ENCODE data around the gene MAD2L1BP. TPM values are rescaled to one million over a fixed set of nuclear protein-coding genes. Genes with fewer than 3 reads are reported as not detected.
"Not testable (repeated sequence)": the region's sequence is repeated elsewhere in the genome, so short reads cannot be mapped to it uniquely, and the experiment has no call there.

MAD2L1BP gene
- total and polyA plus RNA-seq, 9 donors: 17.4 to 23.6 (median 19.4) TPM

DNA sequence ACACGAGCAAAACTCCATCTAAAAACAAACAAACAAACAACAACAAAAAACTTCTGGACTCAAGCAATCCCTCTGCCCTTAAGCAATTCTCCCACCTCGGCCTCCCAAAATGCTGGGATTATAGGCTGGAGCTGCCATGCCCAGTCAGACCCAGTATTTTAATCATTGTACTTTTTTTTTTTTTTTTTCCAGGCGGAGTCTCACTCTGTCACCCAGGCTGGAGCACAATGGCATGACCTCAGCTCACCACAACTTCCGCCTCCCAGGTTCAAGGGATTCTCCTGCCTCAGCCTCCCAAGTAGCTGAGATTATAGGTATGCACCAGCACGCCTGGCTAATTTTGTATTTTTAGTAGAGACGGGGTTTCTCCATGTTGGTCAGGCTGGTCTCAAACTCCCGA is 2.6 kb upstream of the MAD2L1BP start:
- DNase-seq; H3K27ac ChIP-seq (ENCODE audit: low read length); H3K36me3 ChIP-seq (ENCODE audit: control insufficient read depth, insufficient read depth, low read length); H3K27me3 ChIP-seq (ENCODE audit: control insufficient read depth, insufficient read depth, low read length); H3K9me3 ChIP-seq (replicated peaks; ENCODE audit: control insufficient read depth, low read depth, low read length); H3K4me3 ChIP-seq (ENCODE audit: low read length): not testable (repeated sequence)
- 80% methylated on average over 3 of the region's 7 CpGs for WGBS (ENCODE audit: insufficient coverage)
- H3K4me1 ChIP-seq (ENCODE audit: control insufficient read depth, insufficient read depth, low read length): peaks cover 35% of the 10 kb centered on the region

DNA sequence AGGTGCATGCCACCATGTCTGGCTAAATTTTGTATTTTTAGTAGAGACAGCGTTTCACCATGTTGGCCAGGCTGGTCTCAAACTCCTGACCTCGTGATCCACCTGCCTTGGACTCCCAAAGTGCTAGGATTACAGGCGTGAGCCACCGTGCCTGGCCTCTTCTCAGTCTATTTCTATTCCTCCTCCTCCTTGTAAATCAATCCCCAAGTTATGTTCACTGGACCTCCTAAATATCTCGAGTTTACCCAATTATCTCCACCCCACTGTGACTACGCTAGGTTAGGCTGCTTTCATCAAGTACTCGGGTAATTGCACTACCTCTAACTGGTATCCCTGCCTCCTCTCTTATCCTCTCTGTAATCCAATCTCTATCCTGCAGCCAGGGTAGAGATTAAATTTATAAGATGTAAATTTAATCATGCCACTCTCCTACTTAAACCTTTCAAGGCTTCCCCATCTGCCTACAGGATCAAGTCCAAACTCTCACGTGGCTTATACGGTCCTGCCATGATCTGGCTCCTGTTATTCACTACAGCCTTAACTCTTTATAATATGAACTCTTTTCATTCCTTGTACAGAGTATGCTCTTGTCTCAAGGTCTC is 837 bp upstream of the MAD2L1BP start:
- no peak overlapping the region for H3K27ac ChIP-seq (ENCODE audit: low read length)
- H3K4me1 ChIP-seq (ENCODE audit: control insufficient read depth, insufficient read depth, low read length): peaks cover 26% of the 10 kb centered on the region
- peaks cover 14% of the 10 kb centered on the region for H3K36me3 ChIP-seq (ENCODE audit: control insufficient read depth, insufficient read depth, low read length)
- WGBS (ENCODE audit: insufficient coverage): 62% methylated on average over 8 of the region's 9 CpGs
- H3K4me3 ChIP-seq (ENCODE audit: low read length): no peak overlapping the region
- no peaks in the 10 kb centered on the region for H3K27me3 ChIP-seq (ENCODE audit: control insufficient read depth, insufficient read depth, low read length)
- DNase-seq: no peak
- no peaks in the 10 kb centered on the region for H3K9me3 ChIP-seq (replicated peaks; ENCODE audit: control insufficient read depth, low read depth, low read length)

DNA sequence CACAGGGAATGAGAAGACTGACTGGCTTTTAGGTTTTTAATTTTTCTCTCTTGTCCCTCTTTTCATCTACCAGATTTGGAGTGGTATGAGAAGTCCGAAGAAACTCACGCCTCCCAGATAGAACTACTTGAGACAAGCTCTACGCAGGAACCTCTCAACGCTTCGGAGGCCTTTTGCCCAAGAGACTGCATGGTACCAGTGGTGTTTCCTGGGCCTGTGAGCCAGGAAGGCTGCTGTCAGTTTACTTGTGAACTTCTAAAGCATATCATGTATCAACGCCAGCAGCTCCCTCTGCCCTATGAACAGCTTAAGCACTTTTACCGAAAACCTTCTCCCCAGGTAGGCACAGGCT is 644 bp downstream of the MAD2L1BP start:
- Histone ChIP-seq H3K36me3 (ENCODE audit: control insufficient read depth, insufficient read depth, low read length) (peaks cover 24% of the 10 kb centered on the region), H3K9me3 (replicated peaks; ENCODE audit: control insufficient read depth, low read depth, low read length) (no peaks in the 10 kb centered on the region), H3K27me3 (ENCODE audit: control insufficient read depth, insufficient read depth, low read length) (no peaks in the 10 kb centered on the region), H3K27ac (ENCODE audit: low read length) (peak overlapping the region; percentile 87), H3K4me3 (ENCODE audit: low read length) (peak overlapping the region; percentile 86), H3K4me1 (ENCODE audit: control insufficient read depth, insufficient read depth, low read length) (peaks cover 16% of the 10 kb centered on the region)
- no CpG with 5 or more reads among the region's 7 CpGs for WGBS (ENCODE audit: insufficient coverage)
- DNase-seq: no peak

DNA sequence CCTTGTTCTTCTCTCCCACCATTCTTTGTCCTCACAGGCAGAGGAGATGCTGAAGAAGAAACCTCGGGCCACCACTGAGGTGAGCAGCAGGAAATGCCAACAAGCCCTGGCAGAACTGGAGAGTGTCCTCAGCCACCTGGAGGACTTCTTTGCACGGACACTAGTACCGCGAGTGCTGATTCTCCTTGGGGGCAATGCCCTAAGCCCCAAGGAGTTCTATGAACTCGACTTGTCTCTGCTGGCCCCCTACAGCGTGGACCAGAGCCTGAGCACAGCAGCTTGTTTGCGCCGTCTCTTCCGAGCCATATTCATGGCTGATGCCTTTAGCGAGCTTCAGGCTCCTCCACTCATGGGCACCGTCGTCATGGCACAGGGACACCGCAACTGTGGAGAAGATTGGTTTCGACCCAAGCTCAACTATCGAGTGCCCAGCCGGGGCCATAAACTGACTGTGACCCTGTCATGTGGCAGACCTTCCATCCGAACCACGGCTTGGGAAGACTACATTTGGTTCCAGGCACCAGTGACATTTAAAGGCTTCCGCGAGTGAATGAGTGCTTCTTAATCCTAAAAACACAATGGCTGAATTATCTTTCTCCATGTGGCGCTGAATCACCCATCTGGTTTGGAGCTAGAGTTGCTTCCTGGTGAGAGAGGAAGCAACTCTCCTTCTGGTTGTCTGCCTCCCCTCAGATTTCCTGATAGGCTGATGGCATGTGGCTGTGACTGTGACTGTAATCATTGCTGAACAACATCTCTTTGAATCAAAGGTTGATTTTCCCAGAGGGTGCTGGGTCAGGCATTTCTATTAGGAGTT is 4.6 kb downstream of the MAD2L1BP start:
- WGBS (ENCODE audit: insufficient coverage): 95% methylated on average over 18 of the region's 21 CpGs
- Histone ChIP-seq H3K36me3 (ENCODE audit: control insufficient read depth, insufficient read depth, low read length) (peaks cover 37% of the 10 kb centered on the region), H3K4me1 (ENCODE audit: control insufficient read depth, insufficient read depth, low read length) (peaks cover 13% of the 10 kb centered on the region), H3K27ac (ENCODE audit: low read length) (no peak overlapping the region), H3K4me3 (ENCODE audit: low read length) (no peak overlapping the region), H3K27me3 (ENCODE audit: control insufficient read depth, insufficient read depth, low read length) (no peaks in the 10 kb centered on the region), H3K9me3 (replicated peaks; ENCODE audit: control insufficient read depth, low read depth, low read length) (no peaks in the 10 kb centered on the region)
- no peak for DNase-seq

DNA sequence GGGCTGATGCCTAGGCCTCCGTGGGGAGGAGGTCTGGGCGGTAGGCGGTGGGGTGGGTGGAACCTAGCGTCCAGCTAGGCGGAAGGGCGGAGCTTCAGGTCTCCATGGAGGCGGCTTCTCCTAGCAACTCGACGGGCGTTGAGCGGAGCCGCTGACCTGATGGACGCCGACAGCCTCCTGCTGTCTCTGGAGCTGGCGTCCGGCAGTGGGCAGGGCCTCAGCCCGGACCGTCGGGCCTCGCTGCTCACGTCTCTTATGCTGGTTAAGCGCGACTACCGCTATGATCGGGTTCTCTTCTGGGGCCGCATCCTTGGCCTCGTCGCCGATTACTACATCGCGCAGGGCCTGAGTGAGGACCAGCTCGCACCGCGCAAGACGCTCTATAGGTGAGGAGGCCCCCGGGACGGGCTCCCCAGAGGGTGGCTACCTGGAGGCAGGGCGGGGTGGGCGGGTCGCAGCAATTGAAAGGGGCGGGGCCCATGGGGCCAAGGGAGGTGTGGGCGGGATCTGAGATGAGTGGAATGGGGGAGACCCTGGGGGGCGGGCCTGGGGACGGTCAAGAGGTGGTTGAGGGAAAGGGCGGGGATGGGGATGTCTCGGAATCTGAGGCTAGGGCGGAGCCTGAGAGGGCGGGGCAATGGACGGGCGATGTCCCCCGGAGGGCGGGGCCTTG is 9.4 kb downstream of the MAD2L1BP start, which contains the start of gene RSPH9:
Gene RSPH9 (plus strand): TSS at position 97 of the 673 bp plus-strand sequence. CDS start 63 bp downstream, at position 160.
- Histone ChIP-seq H3K9me3 (replicated peaks; ENCODE audit: control insufficient read depth, low read depth, low read length) (no peaks in the 10 kb centered on the region), H3K4me1 (ENCODE audit: control insufficient read depth, insufficient read depth, low read length) (peaks cover 4% of the 10 kb centered on the region), H3K27ac (ENCODE audit: low read length) (peak within 1 kb of the TSS; percentile 74), H3K4me3 (ENCODE audit: low read length) (peak within 1 kb of the TSS; percentile 52), H3K36me3 (ENCODE audit: control insufficient read depth, insufficient read depth, low read length) (peaks cover 20% of the 10 kb centered on the region), H3K27me3 (ENCODE audit: control insufficient read depth, insufficient read depth, low read length) (no peaks in the 10 kb centered on the region)
- peak; percentile 88 for DNase-seq
- WGBS (ENCODE audit: insufficient coverage): 1% methylated on average over 50 of the region's 52 CpGs

DNA sequence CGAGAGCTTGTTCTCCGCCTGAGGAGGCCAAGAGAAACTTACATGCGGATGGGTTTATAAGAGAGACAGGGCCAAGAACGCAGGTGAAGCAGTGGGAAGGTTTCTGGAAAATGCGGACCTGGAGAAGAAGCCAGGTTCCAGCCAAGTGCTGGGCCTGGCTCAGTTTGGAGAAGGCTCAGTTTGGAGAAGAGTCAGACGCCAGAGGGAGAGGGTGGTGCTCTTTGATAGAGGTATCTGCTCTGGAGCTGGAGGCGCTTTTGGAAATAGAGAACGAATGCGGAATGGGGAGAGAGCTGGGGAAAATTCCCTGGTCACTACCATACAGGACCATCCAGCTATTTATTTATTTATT is 9.9 kb downstream of the MAD2L1BP start:
- WGBS (ENCODE audit: insufficient coverage): 3% methylated on average over 6 of the region's 9 CpGs
- DNase-seq: no peak
- Histone ChIP-seq H3K4me3 (ENCODE audit: low read length) (peak overlapping the region; percentile 52), H3K36me3 (ENCODE audit: control insufficient read depth, insufficient read depth, low read length) (peaks cover 15% of the 10 kb centered on the region), H3K9me3 (replicated peaks; ENCODE audit: control insufficient read depth, low read depth, low read length) (no peaks in the 10 kb centered on the region), H3K27me3 (ENCODE audit: control insufficient read depth, insufficient read depth, low read length) (no peaks in the 10 kb centered on the region), H3K4me1 (ENCODE audit: control insufficient read depth, insufficient read depth, low read length) (peaks cover 4% of the 10 kb centered on the region), H3K27ac (ENCODE audit: low read length) (no peak overlapping the region)

DNA sequence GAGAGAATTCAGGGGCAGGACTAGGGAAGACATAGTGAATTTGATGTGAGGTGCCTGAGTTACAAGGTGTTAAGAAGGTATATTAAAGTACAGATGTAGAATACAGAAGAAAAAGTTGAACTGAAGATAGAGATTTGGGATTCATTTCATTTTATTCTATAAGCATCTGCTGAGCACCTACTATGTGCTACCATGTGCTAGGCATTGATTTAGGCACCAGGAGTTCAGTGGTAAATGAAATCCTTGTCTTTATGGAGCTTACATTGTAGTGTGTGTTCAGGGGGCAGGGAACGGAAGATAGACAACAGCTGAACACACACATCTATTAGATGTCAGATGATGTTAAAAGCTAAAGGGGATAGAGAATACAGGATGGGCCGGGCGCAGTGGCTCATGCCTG is 12.0 kb downstream of the MAD2L1BP start:
- H3K4me3 ChIP-seq (ENCODE audit: low read length): no peak overlapping the region
- no CpG with 5 or more reads among the region's 3 CpGs for WGBS (ENCODE audit: insufficient coverage)
- no peaks in the 10 kb centered on the region for H3K27me3 ChIP-seq (ENCODE audit: control insufficient read depth, insufficient read depth, low read length)
- DNase-seq: no peak
- peaks cover under 1% of the 10 kb centered on the region for H3K36me3 ChIP-seq (ENCODE audit: control insufficient read depth, insufficient read depth, low read length)
- H3K9me3 ChIP-seq (replicated peaks; ENCODE audit: control insufficient read depth, low read depth, low read length): no peaks in the 10 kb centered on the region
- peaks cover 4% of the 10 kb centered on the region for H3K4me1 ChIP-seq (ENCODE audit: control insufficient read depth, insufficient read depth, low read length)
- no peak overlapping the region for H3K27ac ChIP-seq (ENCODE audit: low read length)

DNA sequence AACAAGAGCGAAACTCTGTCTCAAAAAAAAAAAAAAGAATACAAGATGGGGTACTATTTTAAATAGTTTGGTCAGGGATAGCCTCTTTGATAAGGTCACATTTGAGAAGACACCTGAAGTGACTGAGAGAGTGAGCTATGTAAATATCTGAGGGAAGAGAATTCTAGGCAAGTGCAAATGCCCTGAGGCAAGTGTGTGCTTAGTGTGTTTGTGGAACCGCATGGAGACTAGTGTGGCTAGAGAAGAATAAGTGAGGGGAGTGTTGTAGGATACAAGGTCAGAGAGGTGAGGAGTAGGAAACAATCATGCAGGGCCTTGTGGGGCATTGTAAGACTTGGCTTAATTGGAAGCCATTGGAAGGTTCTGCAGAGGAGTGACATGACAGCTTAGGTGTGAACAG is 12.6 kb downstream of the MAD2L1BP start:
- Histone ChIP-seq H3K4me1 (ENCODE audit: control insufficient read depth, insufficient read depth, low read length) (peaks cover 4% of the 10 kb centered on the region), H3K36me3 (ENCODE audit: control insufficient read depth, insufficient read depth, low read length) (no peaks in the 10 kb centered on the region), H3K9me3 (replicated peaks; ENCODE audit: control insufficient read depth, low read depth, low read length) (no peaks in the 10 kb centered on the region), H3K27ac (ENCODE audit: low read length) (no peak overlapping the region), H3K4me3 (ENCODE audit: low read length) (no peak overlapping the region), H3K27me3 (ENCODE audit: control insufficient read depth, insufficient read depth, low read length) (no peaks in the 10 kb centered on the region)
- WGBS (ENCODE audit: insufficient coverage): 100% methylated on average over 1 of the region's 2 CpGs
- no peak for DNase-seq

DNA sequence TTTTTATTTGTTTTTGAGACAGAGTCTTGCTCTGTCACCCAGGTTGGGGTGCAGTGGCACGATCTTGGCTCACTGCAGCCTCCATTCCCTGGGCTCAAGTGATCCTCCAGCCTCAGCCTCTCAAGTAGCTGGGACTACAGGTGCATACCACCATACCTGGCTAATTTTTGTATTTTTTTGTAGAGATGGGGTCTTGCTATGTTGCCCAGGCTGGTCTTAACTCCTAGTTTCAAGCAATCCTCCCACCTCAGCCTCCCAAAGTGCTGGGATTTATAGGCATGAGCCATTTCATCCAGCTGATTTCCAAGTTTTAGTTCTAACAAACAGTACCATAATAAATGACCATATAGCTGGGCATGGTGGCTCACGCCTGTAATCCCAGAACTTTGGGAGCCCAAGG is 17.2 kb downstream of the MAD2L1BP start:
- not testable (repeated sequence) for H3K4me3 ChIP-seq (ENCODE audit: low read length); H3K9me3 ChIP-seq (replicated peaks; ENCODE audit: control insufficient read depth, low read depth, low read length); DNase-seq; H3K27me3 ChIP-seq (ENCODE audit: control insufficient read depth, insufficient read depth, low read length); H3K36me3 ChIP-seq (ENCODE audit: control insufficient read depth, insufficient read depth, low read length); H3K4me1 ChIP-seq (ENCODE audit: control insufficient read depth, insufficient read depth, low read length)
- 83% methylated on average over 1 of the region's 2 CpGs for whole genome bisulfite sequencing (ENCODE audit: insufficient coverage)
- peak overlapping the region; percentile 29 for H3K27ac ChIP-seq (ENCODE audit: low read length)

DNA sequence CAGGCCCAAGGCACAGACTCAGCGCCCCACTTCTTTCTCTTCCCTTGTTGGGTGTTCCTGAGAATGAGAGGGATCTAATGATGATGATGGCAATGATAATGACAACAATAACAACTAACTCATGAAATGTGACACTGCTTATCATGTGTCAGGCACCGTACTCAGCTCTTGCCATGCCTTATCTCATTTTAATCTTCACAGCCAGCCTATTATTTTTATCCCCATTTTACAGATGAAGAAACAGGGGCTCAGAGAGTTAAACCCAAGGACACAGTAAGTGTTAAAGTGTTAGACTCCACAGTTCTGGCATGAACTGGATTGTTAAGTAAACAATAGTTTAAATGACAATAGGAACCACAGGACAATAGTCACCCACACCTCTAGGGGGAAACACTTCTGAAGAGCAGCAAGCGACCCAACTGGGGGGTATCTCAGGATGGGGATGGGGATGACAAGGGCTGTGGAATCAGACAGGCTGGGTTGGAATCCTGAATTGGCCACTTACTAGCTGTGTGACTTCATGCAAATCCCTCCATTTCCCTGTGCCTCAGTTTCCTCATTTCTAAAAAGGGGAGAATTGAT is 21.7 kb downstream of the MAD2L1BP start:
- no CpG with 5 or more reads among the region's 3 CpGs for WGBS (ENCODE audit: insufficient coverage)

More for the DNA sequence above, 21.7 kb downstream of the MAD2L1BP start:
- DNase-seq: no peak
- H3K27me3 ChIP-seq (ENCODE audit: control insufficient read depth, insufficient read depth, low read length): no peaks in the 10 kb centered on the region
- peaks cover 3% of the 10 kb centered on the region for H3K9me3 ChIP-seq (replicated peaks; ENCODE audit: control insufficient read depth, low read depth, low read length)
- no peaks in the 10 kb centered on the region for H3K4me1 ChIP-seq (ENCODE audit: control insufficient read depth, insufficient read depth, low read length)
- H3K4me3 ChIP-seq (ENCODE audit: low read length): no peak overlapping the region
- H3K36me3 ChIP-seq (ENCODE audit: control insufficient read depth, insufficient read depth, low read length): no peaks in the 10 kb centered on the region
- no peak overlapping the region for H3K27ac ChIP-seq (ENCODE audit: low read length)
